Measurements from ENCODE around the gene DEFB119. TPM values are rescaled to one million over a fixed set of nuclear protein-coding genes. Genes with fewer than 3 reads are reported as not detected.

DEFB119 gene
- total and polyA plus RNA-seq, 2 donors (not counting 3 experiments of a cell fraction or from before 2014, with no cell fraction given): not detected

DNA sequence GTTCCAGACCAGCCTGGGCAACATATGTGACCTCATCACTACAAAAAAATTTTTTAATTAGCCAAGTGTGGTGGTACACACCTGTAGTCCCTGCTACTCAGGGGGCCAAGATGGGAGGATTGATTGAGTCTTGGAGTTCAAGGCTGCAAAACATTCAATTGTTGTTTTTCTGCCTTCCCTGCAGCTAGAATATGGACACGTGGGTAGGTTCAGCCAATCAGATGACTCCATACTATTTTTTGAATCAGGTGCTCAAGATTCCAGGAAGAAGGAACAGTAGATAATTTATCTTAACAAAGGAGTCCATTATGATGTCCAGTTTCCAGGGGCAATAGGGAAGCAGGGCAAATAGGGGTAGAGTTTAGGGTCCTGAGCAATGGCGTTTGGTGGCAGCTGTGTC is 2.4 kb upstream of the DEFB119 start:
- Histone ChIP-seq H3K27ac (ENCODE audit: insufficient read depth, low read depth, low read length) (no peak overlapping the region), H2AFZ (ENCODE audit: low read depth, low read length) (no peak overlapping the region), H3K9me3 (replicated peaks; ENCODE audit: control insufficient read depth, insufficient read depth, low read length) (no peaks in the 10 kb centered on the region), H3K27me3 (ENCODE audit: control insufficient read depth in 2 of 2, insufficient read depth in 2 of 2, low read length in 2 of 2) (no peaks in the 10 kb centered on the region), H3K36me3 (ENCODE audit: control insufficient read depth in 2 of 2, extremely low read depth in 1 of 2, insufficient read depth in 2 of 2, low read length in 2 of 2) (no peaks in the 10 kb centered on the region), H4K20me1 (replicated peaks; ENCODE audit: control insufficient read depth, extremely low read depth, insufficient read depth, low read length) (no peaks in the 10 kb centered on the region), H3K4me2 (ENCODE audit: insufficient read depth, low read length) (no peak overlapping the region), H3K4me1 (ENCODE audit: control insufficient read depth, extremely low read depth, insufficient read depth, low read length) (no peaks in the 10 kb centered on the region), H3K9ac (replicated peaks; ENCODE audit: extremely low read depth, insufficient read depth, low read length) (no peak overlapping the region), H3K9me1 (replicated peaks; ENCODE audit: control insufficient read depth, extremely low read depth, insufficient read depth, low read length) (no peaks in the 10 kb centered on the region), H3K79me2 (ENCODE audit: control insufficient read depth, insufficient read depth, low read length) (no peaks in the 10 kb centered on the region), H3K4me3 (replicated peaks in 1 of 3; ENCODE audit: insufficient read depth in 1 of 3, low read depth in 1 of 3, low read length in 3 of 3) (no peak overlapping the region)
- FAIRE-seq (no peak), DNase-seq (ENCODE audit: low read depth, low spot score) (no peak)
- CTCF ChIA-PET: interaction anchor here (1.1 kb wide), 1 partner anchor 20 kb away, joined by 4 read pairs; no protein-coding TSS in a partner anchor
- dilution Hi-C loops (cut with MboI; ENCODE audit: extremely low pct_ligation_motif_present, low sequenced_read_pairs): no loop called here
- POLR2A ChIA-PET: no interaction called here
- BruUV-seq (replicated peaks): no TSS peak
- intact Hi-C loops (cut with micrococcal nuclease): no loop called here
- TF ChIP-seq, protein P1, sequence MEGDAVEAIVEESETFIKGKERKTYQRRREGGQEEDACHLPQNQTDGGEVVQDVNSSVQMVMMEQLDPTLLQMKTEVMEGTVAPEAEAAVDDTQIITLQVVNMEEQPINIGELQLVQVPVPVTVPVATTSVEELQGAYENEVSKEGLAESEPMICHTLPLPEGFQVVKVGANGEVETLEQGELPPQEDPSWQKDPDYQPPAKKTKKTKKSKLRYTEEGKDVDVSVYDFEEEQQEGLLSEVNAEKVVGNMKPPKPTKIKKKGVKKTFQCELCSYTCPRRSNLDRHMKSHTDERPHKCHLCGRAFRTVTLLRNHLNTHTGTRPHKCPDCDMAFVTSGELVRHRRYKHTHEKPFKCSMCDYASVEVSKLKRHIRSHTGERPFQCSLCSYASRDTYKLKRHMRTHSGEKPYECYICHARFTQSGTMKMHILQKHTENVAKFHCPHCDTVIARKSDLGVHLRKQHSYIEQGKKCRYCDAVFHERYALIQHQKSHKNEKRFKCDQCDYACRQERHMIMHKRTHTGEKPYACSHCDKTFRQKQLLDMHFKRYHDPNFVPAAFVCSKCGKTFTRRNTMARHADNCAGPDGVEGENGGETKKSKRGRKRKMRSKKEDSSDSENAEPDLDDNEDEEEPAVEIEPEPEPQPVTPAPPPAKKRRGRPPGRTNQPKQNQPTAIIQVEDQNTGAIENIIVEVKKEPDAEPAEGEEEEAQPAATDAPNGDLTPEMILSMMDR (IDR thresholded peaks at IDR 0.05; ENCODE audit: extremely low read depth in 1 of 2, insufficient read depth in 1 of 2, low read depth in 1 of 2, low read length in 2 of 2): no peak
- TF ChIP-seq POLR2AphosphoS5 (IDR thresholded peaks at IDR 0.05; ENCODE audit: insufficient read depth, low read depth, low read length): no peak
- TF ChIP-seq POLR2A (IDR thresholded peaks at IDR 0.05; ENCODE audit: low read depth, low read length): no peak

DNA sequence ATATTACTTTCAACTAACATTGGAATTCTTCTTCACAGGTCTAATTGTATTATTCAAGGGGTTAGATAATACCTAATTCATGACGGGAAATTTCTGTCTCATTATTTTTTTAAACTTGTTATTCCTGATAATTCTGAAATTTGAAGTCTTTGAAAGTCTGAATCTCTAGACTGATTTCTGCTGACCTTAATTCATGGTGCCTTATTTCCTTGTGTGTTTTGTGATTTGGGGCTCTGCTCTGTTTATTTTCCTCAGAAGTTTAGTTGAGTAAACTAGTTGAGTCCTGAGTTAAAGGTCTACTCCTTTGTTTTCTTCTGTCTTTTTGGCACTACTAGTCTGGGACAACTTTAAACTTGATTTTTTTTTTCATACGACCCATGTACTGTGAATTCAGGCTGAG is 16.0 kb downstream of the DEFB119 start:
- Histone ChIP-seq H3K4me2 (ENCODE audit: insufficient read depth, low read length) (no peak overlapping the region), H3K9ac (replicated peaks; ENCODE audit: extremely low read depth, insufficient read depth, low read length) (no peak overlapping the region), H2AFZ (ENCODE audit: low read depth, low read length) (no peak overlapping the region), H3K36me3 (ENCODE audit: control insufficient read depth in 2 of 2, extremely low read depth in 1 of 2, insufficient read depth in 2 of 2, low read length in 2 of 2) (no peaks in the 10 kb centered on the region), H3K27ac (ENCODE audit: insufficient read depth, low read depth, low read length) (no peak overlapping the region), H3K4me1 (ENCODE audit: control insufficient read depth, extremely low read depth, insufficient read depth, low read length) (no peaks in the 10 kb centered on the region), H3K4me3 (replicated peaks in 1 of 3; ENCODE audit: insufficient read depth in 1 of 3, low read depth in 1 of 3, low read length in 3 of 3) (no peak overlapping the region), H4K20me1 (replicated peaks; ENCODE audit: control insufficient read depth, extremely low read depth, insufficient read depth, low read length) (no peaks in the 10 kb centered on the region), H3K79me2 (ENCODE audit: control insufficient read depth, insufficient read depth, low read length) (no peaks in the 10 kb centered on the region), H3K9me3 (replicated peaks; ENCODE audit: control insufficient read depth, insufficient read depth, low read length) (no peaks in the 10 kb centered on the region), H3K9me1 (replicated peaks; ENCODE audit: control insufficient read depth, extremely low read depth, insufficient read depth, low read length) (no peaks in the 10 kb centered on the region), H3K27me3 (ENCODE audit: control insufficient read depth in 2 of 2, insufficient read depth in 2 of 2, low read length in 2 of 2) (no peaks in the 10 kb centered on the region)
- FAIRE-seq (no peak), DNase-seq (ENCODE audit: low read depth, low spot score) (no peak)
- TF ChIP-seq, protein P2, sequence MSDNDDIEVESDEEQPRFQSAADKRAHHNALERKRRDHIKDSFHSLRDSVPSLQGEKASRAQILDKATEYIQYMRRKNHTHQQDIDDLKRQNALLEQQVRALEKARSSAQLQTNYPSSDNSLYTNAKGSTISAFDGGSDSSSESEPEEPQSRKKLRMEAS (IDR thresholded peaks at IDR 0.05; ENCODE audit: insufficient read depth, insufficient read length): no peak
- TF ChIP-seq FOS (IDR thresholded peaks at IDR 0.05; ENCODE audit: borderline replicate concordance, insufficient read depth, low read length) (no peak), EZH2 (IDR thresholded peaks at IDR 0.05; ENCODE audit: borderline replicate concordance, low read depth, low read length, severe bottlenecking) (no peak), GATA2 (IDR thresholded peaks at IDR 0.05; ENCODE audit: insufficient read depth, insufficient read length, low read depth, low read length) (no peak), POLR2A (IDR thresholded peaks at IDR 0.05; ENCODE audit: low read depth, low read length) (no peak), JUN (IDR thresholded peaks at IDR 0.05; ENCODE audit: borderline replicate concordance, insufficient read depth, insufficient read length, low read depth) (no peak), POLR2AphosphoS5 (IDR thresholded peaks at IDR 0.05; ENCODE audit: insufficient read depth, low read depth, low read length) (no peak), MYC (IDR thresholded peaks at IDR 0.05; ENCODE audit: low read depth, low read length) (no peak)
- TF ChIP-seq, protein P1 (IDR thresholded peaks at IDR 0.05; ENCODE audit: extremely low read depth in 1 of 2, insufficient read depth in 1 of 2, low read depth in 1 of 2, low read length in 2 of 2): no peak
- dilution Hi-C loops (cut with MboI; ENCODE audit: extremely low pct_ligation_motif_present, low sequenced_read_pairs) (no loop called here), intact Hi-C loops (cut with micrococcal nuclease) (no loop called here)
- ChIA-PET POLR2A (no interaction called here), CTCF (no interaction called here)
- BruUV-seq (replicated peaks): no TSS peak
